K562 (cell line): ENCODE measurements around the gene XPA. TPM values are rescaled to one million over a fixed set of nuclear protein-coding genes. Genes with fewer than 3 reads are reported as not detected.
A peak's percentile ranks its signal among the peaks of the same experiment; 100 is the strongest.

Experiments used
- ARID2 ChIP-seq: fragments of 450-650 bp; IDR thresholded peaks from 2 replicates; pipeline ENCODE4 v1.6.1; 2017; ENCODE audit warnings: antibody characterized with exemption, mild to moderate bottlenecking
- CTBP1 ChIP-seq: fragments of 450-650 bp; IDR thresholded peaks from 2 replicates; pipeline ENCODE4 v1.6.1; 2016; ENCODE audit warnings: borderline replicate concordance
- MXI1 ChIP-seq: IDR thresholded peaks from 2 replicates; pipeline ENCODE4 v1.6.1; 2011; ENCODE audit warnings: low read depth, mild to moderate bottlenecking, improper control_type of control experiment, low read length
- PKNOX1 ChIP-seq: fragments of 450-650 bp; IDR thresholded peaks from 2 replicates; pipeline ENCODE4 v1.6.1; 2016
- POLR2A ChIP-seq: fragments of 450-650 bp; conservative IDR thresholded peaks from 2 replicates; pipeline ENCODE4 v1.6.1; 2016
- SAFB2 ChIP-seq: fragments of 200-400 bp; formaldehyde crosslinking; IDR thresholded peaks from 2 replicates; pipeline ENCODE4 v1.6.1; 2018; ENCODE audit warnings: borderline replicate concordance, low read length, low read depth, moderate library complexity; ENCODE audit not compliant: severe bottlenecking
- SIN3A ChIP-seq, 2 experiments: fragments of 150-350 bp in 1 of 2; IDR thresholded peaks; 2 replicates each; pipeline ENCODE4 v1.6.1; 2011 to 2016; ENCODE audit warnings: borderline replicate concordance in 2 of 2, low read depth in 2 of 2, low read length in 2 of 2, mild to moderate bottlenecking in 2 of 2, moderate library complexity in 2 of 2; ENCODE audit not compliant: control insufficient read depth in 1 of 2
- SNRNP70 ChIP-seq: fragments of 200-400 bp; formaldehyde crosslinking; optimal IDR thresholded peaks from 2 replicates; pipeline ENCODE3; 2017; ENCODE audit warnings: low read depth, low read length
- TSC22D4 ChIP-seq: fragments of 450-650 bp; IDR thresholded peaks from 2 replicates; pipeline ENCODE4 v1.6.1; 2016; ENCODE audit warnings: missing genetic modification characterization, missing biosample characterization, control low read depth
- ZBTB7A ChIP-seq: IDR thresholded peaks from 2 replicates; pipeline ENCODE4 v1.6.1; 2011; ENCODE audit warnings: low read depth, mild to moderate bottlenecking, low read length, moderate library complexity, borderline replicate concordance; ENCODE audit not compliant: control insufficient read depth
- ZBTB9 ChIP-seq: fragments of 450-650 bp; formaldehyde crosslinking; IDR thresholded peaks from 2 replicates; pipeline ENCODE4 v1.4.0; 2020; ENCODE audit warnings: mild to moderate bottlenecking, moderate library complexity
- polyA plus RNA-seq, 8 experiments: library from polyadenylated mRNA; depleted of rRNA in 4 of 8; stranded (reverse) in 5 of 8; unstranded in 3 of 8; fragments of >200 nt; fragmentation: Nextera tagmentation in 2 of 8; fragmentation: Illumina TruSeq in 1 of 8; extraction: Ambion mirVana in 2 of 8; extraction: Trizol in 1 of 8; gene quantifications; 2 replicates each; pipeline versions ENCODE4 v1.2.1 to v1.2.3, GENCODE V29; 2011 to 2014; ENCODE audit warnings: inconsistent platforms in 1 of 8, missing spikeins in 1 of 8
- total RNA-seq, 7 experiments: library from RNA; depleted of rRNA in 6 of 7; stranded (reverse); fragments of >200 nt in 6 of 7; fragmentation: Illumina TruSeq in 2 of 7; extraction: Trizol in 2 of 7; gene quantifications; 2 replicates each; pipeline versions ENCODE4 v1.2.1 to v1.2.3, GENCODE V29; 2011 to 2021; ENCODE audit warnings: low replicate concordance in 1 of 7

Gene XPA
- total and polyA plus RNA-seq, 9 of the 15 experiments (the other 6 are each of a cell fraction or from before 2014, with no cell fraction given), result 5.1 to 18.2 (median 14.1) TPM

GRCh38 chr9:97711223-97711626 is 14.1 kb upstream of the XPA start (continued):
- TF ChIP-seq PKNOX1 (0 out of 2 replicates have a peak, but pooled peaks have one; percentile 7), POLR2A (no peak), ZBTB7A (peak; percentile 64; the same call in 1 of the 2 replicates), ARID2 (no peak), CTBP1 (no peak), TSC22D4 (tag) (no peak), MXI1 (no peak), SNRNP70 (no peak), SIN3A (IDR thresholded peaks at IDR 0.05; ENCODE audit: borderline replicate concordance in 2 of 2, control insufficient read depth in 1 of 2, low read depth in 2 of 2, low read length in 2 of 2) (no peak), ZBTB9 (no peak), SAFB2 (no peak)
- TF ChIP-seq, all 486 proteins: peak for 8
